Stimulated activated naive CD8-positive, alpha-beta T cell treated with anti-CD3 and anti-CD28 coated beads, Interleukin-15, Interleukin-2, amounts not matched to agents 100 U/mL and 50 U/mL, for 24 hours (primary cell): Measurements from ENCODE around the gene BID.
A peak's percentile ranks its signal among the peaks of the same experiment; 100 is the strongest.

Experiments used
- ATAC-seq: fragments of 150-1000 bp; cut with Tn5 transposase; one replicate; pipeline ENCODE4 v1.10.0; 2021
- DNase-seq: peaks from one replicate; pipeline ENCODE4 v3.0.0; 2021

Gene BID

GRCh38 chr22:17774206-17774925 lies at the start of gene BID:
Gene BID, minus strand, starts transcription at chr22:17774469. Its CDS starts 24,353 bp downstream, at chr22:17750116.
- DNase-seq, result peak; percentile 54
- ATAC-seq, result peak; percentile 7

GRCh38 chr22:17823964-17824363 lies 49.7 kb upstream of the BID start:
- no peak for ATAC-seq
- no peak for DNase-seq

DNA sequence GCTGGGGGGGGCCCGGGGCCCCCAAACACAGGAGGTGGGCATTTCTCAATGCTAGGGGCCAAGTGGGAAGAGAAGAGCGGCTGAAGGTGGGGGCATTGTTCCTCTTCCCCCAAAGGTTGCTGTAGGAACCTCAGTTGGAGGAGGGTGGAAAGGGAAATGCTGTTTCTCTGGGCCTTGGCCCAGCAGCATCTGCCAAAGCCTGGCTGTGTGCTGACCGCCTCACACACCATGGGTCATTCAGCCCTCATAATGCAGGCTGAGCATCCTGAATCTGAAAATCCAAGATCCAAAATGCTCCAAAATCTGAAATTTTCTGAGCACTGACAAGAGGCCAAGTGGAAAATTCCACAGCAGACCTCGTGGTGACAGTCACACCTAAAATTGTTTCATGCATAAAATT lies 49.0 kb upstream of the BID start:
- DNase-seq (no peak), ATAC-seq (no peak)

DNA sequence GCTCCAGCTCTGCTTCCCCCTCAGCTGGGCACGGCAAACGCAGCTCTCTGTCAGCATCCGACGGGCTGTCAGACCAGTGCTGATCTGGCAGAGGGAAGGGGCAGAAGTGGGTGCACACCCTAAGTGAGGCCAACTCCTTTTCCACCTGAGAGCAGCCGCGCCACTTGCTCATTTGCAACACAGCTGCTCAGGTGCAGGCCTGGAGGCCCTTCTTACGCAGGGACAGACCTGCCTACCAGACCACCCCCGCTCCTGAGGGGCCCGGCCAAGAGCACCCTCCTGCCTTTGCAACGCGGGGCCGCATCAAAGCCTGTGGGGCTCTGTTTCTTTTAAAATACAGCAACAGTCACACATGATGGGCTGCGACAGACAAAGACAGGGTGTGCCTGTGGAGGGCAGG lies 47.8 kb upstream of the BID start:
- no peak for ATAC-seq
- DNase-seq, result no peak

DNA sequence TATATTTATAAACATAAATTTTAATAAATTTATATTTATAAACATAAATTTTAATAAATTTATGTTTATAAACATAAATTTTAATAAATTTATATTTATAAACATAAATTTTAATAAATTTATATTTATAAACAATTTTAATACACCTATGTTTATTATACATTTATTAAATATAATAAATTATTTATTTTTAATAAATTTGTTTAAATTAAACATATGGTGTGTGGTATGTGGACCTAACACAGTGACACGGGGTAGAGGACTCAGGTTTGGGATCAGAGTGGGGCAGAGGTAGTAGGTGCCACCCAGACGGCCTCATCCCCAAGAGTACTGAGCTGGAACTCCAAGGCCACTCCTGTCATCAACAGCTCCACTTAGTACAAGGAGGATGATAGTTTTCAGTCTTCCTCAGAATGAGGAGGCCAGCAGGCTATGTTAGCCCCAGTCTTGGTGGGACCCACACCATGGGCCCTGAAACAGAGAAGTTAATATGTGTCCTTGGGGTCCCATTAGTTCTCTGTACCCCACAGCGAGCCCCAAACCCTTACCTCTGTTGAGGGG lies 46.7 kb upstream of the BID start:
- DNase-seq (no peak), ATAC-seq (no peak)

DNA sequence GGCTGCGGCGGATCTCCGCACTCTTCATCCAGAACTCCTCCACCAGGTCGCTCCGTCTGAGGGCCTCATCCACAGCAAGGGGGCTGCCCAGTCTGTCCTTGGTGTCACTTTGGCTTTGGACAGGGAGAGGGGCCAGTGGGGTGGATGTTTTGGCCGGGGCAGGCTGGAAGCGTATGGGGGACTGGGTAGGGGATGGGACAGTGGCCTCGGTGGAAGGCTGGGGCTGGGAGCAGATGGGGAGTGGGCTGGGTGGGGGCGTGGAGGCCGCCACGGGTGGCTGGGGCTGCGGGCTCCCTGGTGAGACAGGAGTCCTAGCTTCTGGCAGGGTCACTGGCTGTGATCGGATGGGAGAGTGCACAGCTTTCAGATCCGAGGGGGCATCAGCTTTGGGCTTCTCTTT lies 44.4 kb upstream of the BID start:
- DNase-seq (no peak), ATAC-seq (no peak)

DNA sequence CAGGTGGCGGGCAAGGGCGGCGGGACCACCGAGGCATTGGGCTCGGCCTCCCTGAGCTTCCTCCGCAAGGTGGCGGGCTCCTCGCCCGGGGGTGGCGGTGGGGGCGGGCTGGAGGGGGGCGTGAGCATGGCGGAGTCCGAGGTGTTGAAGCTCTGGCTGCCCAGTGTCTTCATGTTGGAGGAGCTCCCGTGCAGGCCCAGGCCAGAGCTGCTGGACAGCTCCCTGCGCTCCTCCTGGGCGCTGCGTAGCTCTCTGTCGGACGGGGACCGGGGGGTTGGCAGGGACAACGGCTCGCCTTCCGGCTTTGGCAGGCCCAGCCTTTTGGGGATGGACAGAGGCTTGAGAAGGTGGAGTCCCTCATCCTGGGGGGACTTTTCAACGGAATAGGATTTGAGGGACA lies 43.9 kb upstream of the BID start:
- DNase-seq, result no peak
- no peak for ATAC-seq

- no peak for ATAC-seq
- no peak for DNase-seq
Measured at GRCh38 chr22:17817511-17818065, 43.3 kb upstream of the BID start.

DNA sequence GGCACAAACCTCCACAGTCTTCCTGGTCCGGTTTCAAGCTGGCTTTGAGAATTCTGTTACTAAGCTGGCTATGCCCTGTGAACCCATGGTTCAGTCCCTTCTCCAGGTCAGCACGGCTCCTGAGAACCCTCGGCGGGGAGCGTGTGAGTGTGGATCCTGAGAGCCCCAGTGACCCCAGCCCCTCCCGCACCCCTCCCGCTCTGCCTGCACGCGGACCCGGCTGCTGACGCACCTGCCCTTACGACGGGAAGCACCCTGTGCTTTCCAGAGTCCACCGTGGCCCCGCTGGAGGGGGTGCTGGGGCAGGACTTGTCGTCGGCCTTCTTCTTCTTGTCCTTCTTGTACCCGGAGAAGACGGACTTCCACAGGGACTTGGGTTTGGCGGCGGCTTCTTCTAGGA lies 42.8 kb upstream of the BID start:
- ATAC-seq (no peak), DNase-seq (no peak)

DNA sequence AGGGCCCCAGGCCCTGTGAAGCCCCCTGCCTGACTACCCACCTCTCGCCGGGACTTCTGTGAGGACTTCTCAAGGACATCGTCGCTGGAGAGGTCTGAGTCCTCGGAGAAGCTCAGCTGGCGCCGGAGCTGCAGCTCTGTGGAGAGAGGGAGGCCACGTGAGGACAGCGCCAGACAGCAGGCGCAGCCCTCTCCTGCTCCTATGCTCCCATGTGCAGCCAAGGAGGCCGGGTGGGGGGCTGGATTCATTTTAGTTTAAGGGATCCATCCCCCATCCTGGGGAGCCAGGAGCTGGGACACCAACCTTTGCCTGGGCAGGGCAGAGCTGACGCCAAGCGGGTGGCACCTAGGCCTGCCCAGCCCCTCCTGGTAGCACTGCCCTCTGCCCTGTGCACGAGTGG lies 42.4 kb upstream of the BID start:
- ATAC-seq, result no peak
- DNase-seq, result no peak

GRCh38 chr22:17815703-17816254 lies 41.5 kb upstream of the BID start:
- ATAC-seq, result no peak
- no peak for DNase-seq

- no peak for ATAC-seq
- no peak for DNase-seq
Measured at GRCh38 chr22:17814830-17815229, 40.6 kb upstream of the BID start.

- DNase-seq, result no peak
- ATAC-seq, result no peak
Measured at GRCh38 chr22:17814084-17814483, 39.8 kb upstream of the BID start.

GRCh38 chr22:17811119-17811518 lies 36.9 kb upstream of the BID start:
- DNase-seq, result no peak

GRCh38 chr22:17810570-17811116 lies 36.4 kb upstream of the BID start:
- no peak for ATAC-seq
- DNase-seq, result no peak

More at GRCh38 chr22:17811119-17811518, 36.9 kb upstream of the BID start:
- no peak for ATAC-seq

GRCh38 chr22:17808693-17809403 lies 34.6 kb upstream of the BID start:
- no peak for ATAC-seq
- no peak for DNase-seq

GRCh38 chr22:17807578-17808410 lies 33.5 kb upstream of the BID start:
- DNase-seq (no peak), ATAC-seq (no peak)

DNA sequence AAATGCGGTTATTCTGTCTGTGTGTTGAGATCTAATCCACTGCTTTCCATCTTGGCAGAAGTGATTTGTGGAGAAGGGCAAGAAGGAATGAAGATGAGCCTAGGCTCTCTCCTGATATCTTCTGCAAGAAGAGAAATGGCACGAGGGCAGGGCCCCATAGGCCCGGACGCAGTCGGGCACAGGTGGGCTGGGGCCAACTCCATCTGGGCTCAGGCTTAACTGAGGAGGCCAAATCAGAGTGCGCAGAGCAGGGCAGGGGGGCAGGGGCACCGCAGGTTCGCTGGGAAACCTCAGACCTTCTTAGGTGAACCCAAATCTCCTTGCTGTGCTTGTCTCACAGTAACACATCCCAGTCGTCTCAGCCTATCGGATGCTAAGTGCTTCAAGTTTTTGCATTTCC lies 32.8 kb upstream of the BID start:
- no peak for DNase-seq
- ATAC-seq, result no peak

DNA sequence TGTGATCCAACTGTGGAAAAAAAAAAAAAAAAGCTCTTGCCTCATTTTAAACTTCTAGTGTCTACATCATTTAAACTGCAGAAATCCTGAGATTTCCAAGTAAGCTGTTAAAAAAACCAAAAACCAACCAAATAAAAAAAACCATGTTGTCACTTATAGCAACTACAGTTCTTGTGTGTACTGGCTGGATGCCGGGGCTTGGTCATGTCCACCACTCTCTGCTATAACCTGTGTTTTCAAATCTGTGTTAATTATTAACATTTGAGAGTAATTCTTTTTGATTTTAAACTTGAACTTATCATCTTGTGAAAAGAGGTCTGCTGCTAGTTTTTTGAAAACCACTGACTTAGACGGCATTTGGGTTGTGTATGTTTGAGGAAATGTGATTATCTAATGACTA lies 32.2 kb upstream of the BID start:
- DNase-seq (no peak), ATAC-seq (no peak)

DNA sequence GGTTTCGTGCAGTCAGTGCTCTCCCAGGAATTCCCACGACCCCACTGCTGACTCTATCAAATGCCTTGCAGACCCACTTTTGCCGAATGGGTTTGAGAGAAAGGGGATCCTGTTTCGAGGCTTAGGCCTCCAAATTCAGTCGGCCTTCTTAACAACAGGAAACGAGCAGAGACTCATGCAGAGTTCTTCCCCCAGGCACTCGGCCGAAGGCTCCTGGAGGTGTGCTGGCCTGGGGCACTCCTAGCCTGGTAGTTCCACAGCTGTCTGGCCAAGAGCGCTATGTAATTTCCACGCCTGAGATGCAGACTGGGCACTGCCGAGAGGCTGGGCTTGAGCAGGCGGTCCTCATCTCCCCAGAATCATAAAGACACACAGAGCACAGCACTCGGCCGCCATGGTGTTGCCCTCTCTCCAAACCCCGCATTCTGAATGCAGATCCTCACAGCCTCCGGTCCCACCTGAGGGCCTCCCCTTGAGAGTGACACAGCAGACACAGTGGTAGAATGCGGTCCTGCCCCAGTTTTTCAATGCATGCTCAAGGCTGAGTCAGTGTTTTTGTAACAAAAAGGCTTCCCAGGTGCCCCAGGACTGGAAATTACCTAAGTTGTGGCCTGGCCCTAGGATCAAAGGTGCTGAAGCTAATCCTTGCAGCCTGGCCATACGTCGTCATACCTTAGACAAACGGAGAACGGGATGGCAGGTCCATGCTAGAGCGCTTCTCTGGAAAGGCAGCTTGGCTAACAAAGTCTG lies 30.2 kb upstream of the BID start:
- no peak for DNase-seq
- ATAC-seq, result peak; percentile 26
